Measurements from ENCODE around the gene PCSK5.

GRCh38 chr9:76359365-76359764 lies 468.9 kb downstream of the PCSK5 start:
- no peak for TF ChIP-seq POLR2A (IDR thresholded peaks at IDR 0.05)
- TF ChIP-seq, protein P1, sequence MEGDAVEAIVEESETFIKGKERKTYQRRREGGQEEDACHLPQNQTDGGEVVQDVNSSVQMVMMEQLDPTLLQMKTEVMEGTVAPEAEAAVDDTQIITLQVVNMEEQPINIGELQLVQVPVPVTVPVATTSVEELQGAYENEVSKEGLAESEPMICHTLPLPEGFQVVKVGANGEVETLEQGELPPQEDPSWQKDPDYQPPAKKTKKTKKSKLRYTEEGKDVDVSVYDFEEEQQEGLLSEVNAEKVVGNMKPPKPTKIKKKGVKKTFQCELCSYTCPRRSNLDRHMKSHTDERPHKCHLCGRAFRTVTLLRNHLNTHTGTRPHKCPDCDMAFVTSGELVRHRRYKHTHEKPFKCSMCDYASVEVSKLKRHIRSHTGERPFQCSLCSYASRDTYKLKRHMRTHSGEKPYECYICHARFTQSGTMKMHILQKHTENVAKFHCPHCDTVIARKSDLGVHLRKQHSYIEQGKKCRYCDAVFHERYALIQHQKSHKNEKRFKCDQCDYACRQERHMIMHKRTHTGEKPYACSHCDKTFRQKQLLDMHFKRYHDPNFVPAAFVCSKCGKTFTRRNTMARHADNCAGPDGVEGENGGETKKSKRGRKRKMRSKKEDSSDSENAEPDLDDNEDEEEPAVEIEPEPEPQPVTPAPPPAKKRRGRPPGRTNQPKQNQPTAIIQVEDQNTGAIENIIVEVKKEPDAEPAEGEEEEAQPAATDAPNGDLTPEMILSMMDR (IDR thresholded peaks at IDR 0.05), result no peak
